Suppressor macrophage treated with lipopolysaccharide for 4 hours (primary cell): ENCODE data around the gene SSTR1.
"Not testable (repeated sequence)": the region's sequence is repeated elsewhere in the genome, so short reads cannot be mapped to it uniquely, and the experiment has no call there.

Experiments used
- DNase-seq: peaks from one replicate; pipeline ENCODE4 v3.0.0-alpha.2; 2020

The SSTR1 gene

GRCh38 chr14:38207736-38208617, at the start of gene SSTR1:
SSTR1 (plus strand) TSS chr14:38207904; CDS start chr14:38209390, 1,486 bp downstream.
- DNase-seq, result no peak

- DNase-seq, result no peak
These were observed 49.2 kb upstream of the SSTR1 start for GRCh38 chr14:38158468-38158867.

DNA sequence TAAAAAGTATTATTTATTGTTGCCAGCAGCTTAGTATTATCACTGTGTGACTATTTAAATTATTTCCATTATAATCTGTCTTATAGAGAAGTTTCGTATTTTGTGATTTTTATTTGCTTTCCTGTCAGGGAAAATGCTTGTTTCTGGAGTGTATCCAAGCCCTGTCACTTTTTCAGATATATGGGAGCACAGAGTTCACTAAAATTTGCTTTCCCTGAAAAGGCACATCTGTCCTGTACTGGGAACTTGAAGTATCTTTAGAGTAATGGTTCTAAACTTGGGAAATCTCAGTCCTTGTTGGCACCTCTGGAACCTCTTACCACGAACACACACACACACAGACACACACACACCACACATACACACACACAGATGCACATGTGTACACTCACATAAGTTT, 39.3 kb upstream of the SSTR1 start:
- no peak for DNase-seq

DNA sequence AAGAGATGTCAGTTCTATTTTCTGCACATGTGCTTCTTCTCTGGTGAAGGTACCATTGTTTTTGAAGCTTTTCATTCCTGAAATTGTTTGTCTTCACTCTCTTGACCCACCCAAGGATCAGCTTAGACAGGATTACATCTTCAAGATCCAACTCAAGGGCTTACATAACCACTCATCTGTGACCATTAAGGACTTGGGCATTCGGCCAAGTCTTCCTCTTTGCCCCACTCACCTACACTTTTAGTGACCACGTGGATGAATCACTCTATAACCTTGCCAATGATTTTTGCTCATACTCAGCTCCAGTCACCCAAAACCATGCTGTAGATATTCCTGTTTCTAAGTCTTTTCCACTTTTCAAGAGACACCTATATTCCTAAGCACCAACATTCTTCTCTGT, 36.5 kb upstream of the SSTR1 start:
- no peak for DNase-seq

GRCh38 chr14:38174711-38175110, 33.0 kb upstream of the SSTR1 start:
- DNase-seq, result no peak

GRCh38 chr14:38175658-38176057, 32.0 kb upstream of the SSTR1 start:
- no peak for DNase-seq

- no peak for DNase-seq
These were observed 31.3 kb upstream of the SSTR1 start for GRCh38 chr14:38176379-38176778.

GRCh38 chr14:38184132-38184531, 23.6 kb upstream of the SSTR1 start:
- DNase-seq, result no peak

DNA sequence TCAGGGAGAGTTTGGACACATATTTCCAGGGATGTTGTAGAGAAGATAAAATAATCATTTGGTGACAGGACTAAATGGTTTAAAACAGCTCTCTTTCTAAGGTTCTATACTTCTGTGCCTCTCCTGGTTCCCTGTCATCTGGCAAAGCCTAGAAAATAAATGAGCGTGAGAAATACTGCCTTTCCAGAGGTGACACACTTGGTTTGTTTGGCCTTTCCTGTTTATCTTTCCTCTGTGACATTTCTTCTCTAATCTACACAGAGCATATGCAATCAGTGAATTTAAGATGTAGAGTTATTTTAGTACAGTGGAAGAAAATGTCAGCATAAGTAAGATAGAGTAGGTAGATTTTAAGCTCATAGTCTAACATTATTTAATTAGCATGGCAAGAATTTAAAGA, 22.0 kb upstream of the SSTR1 start:
- no peak for DNase-seq

GRCh38 chr14:38186216-38186615, 21.5 kb upstream of the SSTR1 start:
- no peak for DNase-seq

DNA sequence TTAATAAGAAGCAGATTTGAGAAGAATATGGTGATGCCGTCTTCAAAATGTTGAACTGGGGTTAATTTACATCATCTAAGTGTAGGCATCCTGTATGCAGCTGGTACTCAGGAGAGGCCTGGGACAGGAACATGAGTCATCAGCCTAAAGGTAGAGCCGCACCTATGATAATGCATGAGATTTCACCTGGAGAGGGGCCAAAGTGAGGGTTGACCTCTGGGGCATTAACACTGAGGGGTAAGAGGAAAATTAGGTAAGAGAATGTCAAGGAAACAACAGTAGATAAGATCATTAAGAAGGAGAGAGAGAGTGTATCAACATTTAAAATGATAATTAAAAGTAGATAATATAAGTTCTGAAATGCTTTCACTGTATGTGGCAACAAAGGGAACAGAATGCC, 20.2 kb upstream of the SSTR1 start:
- DNase-seq, result no peak

DNA sequence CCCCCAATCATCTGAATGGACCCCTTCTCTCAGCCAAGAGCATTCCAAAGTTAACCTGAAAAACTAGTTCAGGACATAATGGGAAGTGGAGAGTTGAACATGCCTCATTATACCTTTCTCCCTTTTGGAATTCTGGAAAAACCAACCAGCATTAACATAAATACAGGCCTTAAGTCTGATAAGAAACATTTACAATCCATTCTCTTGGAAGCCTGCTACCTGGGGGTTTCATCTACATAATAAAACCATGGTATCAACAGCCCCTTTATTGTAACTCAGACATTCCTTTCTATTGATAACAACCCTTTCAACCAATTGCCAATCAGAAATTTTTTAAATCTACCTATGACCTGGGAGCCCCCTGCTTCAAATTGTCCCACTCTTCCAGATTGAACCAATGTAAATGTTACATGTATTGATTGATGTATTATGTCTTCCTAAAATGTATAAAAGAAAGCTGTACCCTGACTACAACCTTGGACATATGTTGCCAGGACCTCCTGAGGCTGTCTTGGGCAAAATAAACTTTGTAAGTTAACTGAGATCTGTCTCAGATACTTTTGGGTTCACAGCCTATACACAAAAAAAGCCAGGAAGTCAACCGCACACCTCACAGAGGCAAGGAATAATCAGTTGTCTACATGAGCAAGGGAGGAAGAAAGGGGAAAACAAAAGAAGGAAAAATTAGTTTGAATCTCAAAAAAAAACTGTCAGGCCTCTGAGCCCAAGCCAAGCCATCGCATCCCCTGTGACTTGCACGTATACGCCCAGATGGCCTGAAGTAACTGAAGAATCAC, 17.6 kb upstream of the SSTR1 start:
- no peak for DNase-seq

DNA sequence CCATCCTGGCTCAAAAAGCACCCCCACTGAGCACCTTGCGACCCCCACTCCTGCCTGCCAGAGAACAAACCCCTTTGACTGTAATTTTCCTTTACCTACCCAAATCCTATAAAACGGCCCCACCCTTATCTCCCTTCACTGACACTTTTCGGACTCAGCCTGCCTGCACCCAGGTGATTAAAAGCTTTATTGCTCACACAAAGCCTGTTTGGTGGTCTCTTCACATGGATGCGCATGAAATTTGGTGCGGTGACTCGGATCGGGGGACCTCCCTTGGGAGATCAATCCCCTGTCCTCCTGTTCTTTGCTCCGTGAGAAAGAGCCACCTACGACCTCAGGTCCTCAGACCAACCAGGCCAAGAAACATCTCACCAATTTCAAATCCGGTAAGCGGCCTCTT, 16.9 kb upstream of the SSTR1 start:
- DNase-seq, result not testable (repeated sequence)

GRCh38 chr14:38191491-38191890, 16.2 kb upstream of the SSTR1 start:
- not testable (repeated sequence) for DNase-seq

- peak; percentile 1 for DNase-seq
These were observed 10.5 kb upstream of the SSTR1 start for GRCh38 chr14:38197001-38197783.

GRCh38 chr14:38197784-38198335, 9.8 kb upstream of the SSTR1 start:
- DNase-seq, result no peak

DNA sequence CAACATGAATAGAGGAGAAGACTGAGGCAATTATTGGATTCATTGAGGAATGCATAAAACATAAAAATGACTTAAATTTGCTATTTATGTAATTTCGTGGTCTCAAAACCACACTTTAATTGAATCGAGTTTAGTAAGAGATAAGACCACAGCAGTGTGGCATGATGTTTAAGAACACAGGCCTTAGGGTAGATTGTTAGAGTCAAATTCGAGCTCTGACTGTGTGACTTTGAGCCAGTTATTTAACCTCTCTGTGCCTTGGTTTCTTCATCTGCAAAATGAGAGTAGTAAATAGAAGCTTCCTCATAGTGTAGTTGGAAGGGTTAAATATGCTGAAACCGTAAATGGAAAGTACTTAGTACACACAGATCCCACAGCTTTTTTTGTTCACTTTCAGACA, 9.3 kb upstream of the SSTR1 start:
- no peak for DNase-seq

GRCh38 chr14:38199076-38199475, 8.6 kb upstream of the SSTR1 start:
- DNase-seq, result no peak

DNA sequence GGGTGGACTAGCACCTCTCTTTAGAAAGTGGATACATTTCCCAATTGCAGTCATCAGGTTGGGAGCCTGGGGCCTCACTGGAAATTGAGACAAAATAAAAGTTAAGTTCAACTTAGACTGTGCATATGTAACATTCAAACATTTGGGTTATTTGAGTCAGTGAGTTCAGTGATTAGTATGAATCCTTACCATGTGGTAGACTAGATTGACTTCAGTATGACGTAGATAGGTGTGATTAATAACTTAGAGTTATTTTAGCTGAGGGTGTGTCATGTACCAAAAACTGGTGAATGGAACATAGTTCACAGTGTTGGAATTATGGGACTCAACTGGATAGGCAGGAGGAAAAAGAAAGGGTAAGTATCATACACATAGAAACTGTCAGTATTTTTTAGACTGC, 8.0 kb upstream of the SSTR1 start:
- no peak for DNase-seq

- no peak for DNase-seq
These were observed 6.4 kb upstream of the SSTR1 start for GRCh38 chr14:38201137-38201828.

- DNase-seq, result no peak
These were observed 5.1 kb upstream of the SSTR1 start for GRCh38 chr14:38202444-38203191.
